ENCODE results near the gene CD3E.

The CD3E gene

DNA sequence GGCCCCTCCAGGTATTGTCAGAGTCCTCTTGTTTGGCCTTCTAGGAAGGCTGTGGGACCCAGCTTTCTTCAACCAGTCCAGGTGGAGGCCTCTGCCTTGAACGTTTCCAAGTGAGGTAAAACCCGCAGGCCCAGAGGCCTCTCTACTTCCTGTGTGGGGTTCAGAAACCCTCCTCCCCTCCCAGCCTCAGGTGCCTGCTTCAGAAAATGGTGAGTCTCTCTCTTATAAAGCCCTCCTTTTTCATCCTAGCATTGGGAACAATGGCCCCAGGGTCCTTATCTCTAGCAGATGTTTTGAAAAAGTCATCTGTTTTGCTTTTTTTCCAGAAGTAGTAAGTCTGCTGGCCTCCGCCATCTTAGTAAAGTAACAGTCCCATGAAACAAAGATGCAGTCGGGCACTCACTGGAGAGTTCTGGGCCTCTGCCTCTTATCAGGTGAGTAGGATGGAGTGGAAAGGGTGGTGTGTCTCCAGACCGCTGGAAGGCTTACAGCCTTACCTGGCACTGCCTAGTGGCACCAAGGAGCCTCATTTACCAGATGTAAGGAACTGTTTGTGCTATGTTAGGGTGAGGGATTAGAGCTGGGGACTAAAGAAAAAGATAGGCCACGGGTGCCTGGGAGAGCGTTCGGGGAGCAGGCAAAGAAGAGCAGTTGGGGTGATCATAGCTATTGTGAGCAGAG lies at the start of gene CD3E:
Gene CD3E (plus strand): TSS at position 163 of the 681 bp plus-strand sequence. CDS start 223 bp downstream, at position 386.
- H3K4me3 ChIP-seq (ENCODE audit: low read length): no peak within 1 kb of the TSS
- H3K36me3 ChIP-seq (ENCODE audit: control insufficient read depth, insufficient read depth, low read length, severe bottlenecking): no peaks in the 10 kb centered on the region
- peaks cover 37% of the 10 kb centered on the region for H3K27me3 ChIP-seq (replicated peaks; ENCODE audit: control insufficient read depth, insufficient read depth, low read length)
- no peaks in the 10 kb centered on the region for H3K4me1 ChIP-seq (ENCODE audit: control insufficient read depth, insufficient read depth, low read length)
- no peak for DNase-seq (ENCODE audit: low read depth)
- no peak within 1 kb of the TSS for H3K9ac ChIP-seq (ENCODE audit: low read length)
- H3K9me3 ChIP-seq (ENCODE audit: control insufficient read depth, low read length): no peaks in the 10 kb centered on the region

DNA sequence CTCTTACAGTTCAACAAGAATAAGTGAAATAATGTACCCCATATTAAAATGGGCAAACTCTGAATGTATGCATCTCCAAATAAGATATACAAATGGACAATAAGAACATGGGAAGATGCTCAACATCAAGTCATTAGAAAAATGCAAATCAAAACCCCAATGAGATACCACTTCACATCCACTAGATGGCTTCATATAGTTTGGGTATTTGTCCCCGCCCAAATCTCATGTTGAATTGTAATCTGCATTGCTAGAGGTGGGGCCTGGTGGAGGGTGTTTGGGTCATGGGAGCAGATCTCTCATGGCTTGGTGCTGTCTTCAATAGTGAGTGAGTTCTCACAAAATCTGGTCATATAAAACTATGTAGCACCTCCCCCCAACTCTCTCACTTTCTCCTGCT lies 46.1 kb upstream of the CD3E start:
- H3K4me3 ChIP-seq (ENCODE audit: low read length): no peak overlapping the region
- H3K9me3 ChIP-seq (ENCODE audit: control insufficient read depth, low read length): no peaks in the 10 kb centered on the region
- H3K27me3 ChIP-seq (replicated peaks; ENCODE audit: control insufficient read depth, insufficient read depth, low read length): peaks cover 47% of the 10 kb centered on the region
- no peaks in the 10 kb centered on the region for H3K36me3 ChIP-seq (ENCODE audit: control insufficient read depth, insufficient read depth, low read length, severe bottlenecking)
- H3K4me1 ChIP-seq (ENCODE audit: control insufficient read depth, insufficient read depth, low read length): no peaks in the 10 kb centered on the region
- DNase-seq (ENCODE audit: low read depth): no peak
- no peak overlapping the region for H3K9ac ChIP-seq (ENCODE audit: low read length)

GRCh38 chr11:118259138-118259537 lies 45.4 kb upstream of the CD3E start:
- H3K4me3 ChIP-seq (ENCODE audit: low read length): no peak overlapping the region
- H3K4me1 ChIP-seq (ENCODE audit: control insufficient read depth, insufficient read depth, low read length): peaks cover 5% of the 10 kb centered on the region
- no peak for DNase-seq (ENCODE audit: low read depth)
- no peaks in the 10 kb centered on the region for H3K36me3 ChIP-seq (ENCODE audit: control insufficient read depth, insufficient read depth, low read length, severe bottlenecking)
- H3K9ac ChIP-seq (ENCODE audit: low read length): no peak overlapping the region
- H3K27me3 ChIP-seq (replicated peaks; ENCODE audit: control insufficient read depth, insufficient read depth, low read length): peaks cover 54% of the 10 kb centered on the region
- H3K9me3 ChIP-seq (ENCODE audit: control insufficient read depth, low read length): no peaks in the 10 kb centered on the region

- Histone ChIP-seq H3K27me3 (replicated peaks; ENCODE audit: control insufficient read depth, insufficient read depth, low read length) (peaks cover 66% of the 10 kb centered on the region), H3K9me3 (ENCODE audit: control insufficient read depth, low read length) (no peaks in the 10 kb centered on the region), H3K4me3 (ENCODE audit: low read length) (no peak overlapping the region), H3K4me1 (ENCODE audit: control insufficient read depth, insufficient read depth, low read length) (peaks cover 8% of the 10 kb centered on the region), H3K36me3 (ENCODE audit: control insufficient read depth, insufficient read depth, low read length, severe bottlenecking) (no peaks in the 10 kb centered on the region), H3K9ac (ENCODE audit: low read length) (no peak overlapping the region)
- DNase-seq (ENCODE audit: low read depth): no peak
Measured at GRCh38 chr11:118260353-118260752, 44.2 kb upstream of the CD3E start.

DNA sequence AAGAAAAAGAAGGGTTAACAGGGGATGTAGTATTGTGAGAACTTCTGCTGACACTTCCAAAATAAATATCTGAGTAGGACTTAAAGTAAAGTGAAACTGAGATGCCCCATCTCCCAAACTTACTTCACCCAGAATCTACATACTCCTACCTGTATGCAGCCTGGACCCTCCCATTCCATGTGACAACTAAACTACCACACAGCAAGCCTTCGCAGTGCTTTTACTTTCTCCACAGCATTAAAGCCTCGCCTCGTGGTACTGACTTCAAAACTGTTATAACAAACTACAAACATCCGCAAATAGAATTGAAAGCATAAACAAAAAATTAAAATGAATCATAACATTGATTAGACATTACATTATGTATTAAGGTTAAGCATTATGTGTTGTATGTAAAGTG lies 41.4 kb upstream of the CD3E start:
- Histone ChIP-seq H3K36me3 (ENCODE audit: control insufficient read depth, insufficient read depth, low read length, severe bottlenecking) (no peaks in the 10 kb centered on the region), H3K27me3 (replicated peaks; ENCODE audit: control insufficient read depth, insufficient read depth, low read length) (peaks cover 77% of the 10 kb centered on the region), H3K4me1 (ENCODE audit: control insufficient read depth, insufficient read depth, low read length) (peaks cover 8% of the 10 kb centered on the region), H3K9me3 (ENCODE audit: control insufficient read depth, low read length) (no peaks in the 10 kb centered on the region), H3K9ac (ENCODE audit: low read length) (no peak overlapping the region), H3K4me3 (ENCODE audit: low read length) (no peak overlapping the region)
- DNase-seq (ENCODE audit: low read depth): no peak

- Histone ChIP-seq H3K9me3 (ENCODE audit: control insufficient read depth, low read length) (no peaks in the 10 kb centered on the region), H3K4me3 (ENCODE audit: low read length) (peak within 1 kb of the TSS; percentile 64), H3K4me1 (ENCODE audit: control insufficient read depth, insufficient read depth, low read length) (peaks cover 8% of the 10 kb centered on the region), H3K9ac (ENCODE audit: low read length) (no peak within 1 kb of the TSS), H3K27me3 (replicated peaks; ENCODE audit: control insufficient read depth, insufficient read depth, low read length) (peaks cover 84% of the 10 kb centered on the region), H3K36me3 (ENCODE audit: control insufficient read depth, insufficient read depth, low read length, severe bottlenecking) (no peaks in the 10 kb centered on the region)
- no peak for DNase-seq (ENCODE audit: low read depth)
Measured at GRCh38 chr11:118263695-118264568, 40.6 kb upstream of the CD3E start, which contains the start of gene MPZL2. TSS of gene MPZL2 (minus strand) at chr11:118264297. CDS start at chr11:118264153, 144 bp downstream.

GRCh38 chr11:118264569-118265465 lies 39.7 kb upstream of the CD3E start:
- Histone ChIP-seq H3K9me3 (ENCODE audit: control insufficient read depth, low read length) (no peaks in the 10 kb centered on the region), H3K9ac (ENCODE audit: low read length) (no peak overlapping the region), H3K4me1 (ENCODE audit: control insufficient read depth, insufficient read depth, low read length) (peaks cover 8% of the 10 kb centered on the region), H3K36me3 (ENCODE audit: control insufficient read depth, insufficient read depth, low read length, severe bottlenecking) (no peaks in the 10 kb centered on the region), H3K4me3 (ENCODE audit: low read length) (peak overlapping the region; percentile 64), H3K27me3 (replicated peaks; ENCODE audit: control insufficient read depth, insufficient read depth, low read length) (peaks cover 86% of the 10 kb centered on the region)
- no peak for DNase-seq (ENCODE audit: low read depth)

DNA sequence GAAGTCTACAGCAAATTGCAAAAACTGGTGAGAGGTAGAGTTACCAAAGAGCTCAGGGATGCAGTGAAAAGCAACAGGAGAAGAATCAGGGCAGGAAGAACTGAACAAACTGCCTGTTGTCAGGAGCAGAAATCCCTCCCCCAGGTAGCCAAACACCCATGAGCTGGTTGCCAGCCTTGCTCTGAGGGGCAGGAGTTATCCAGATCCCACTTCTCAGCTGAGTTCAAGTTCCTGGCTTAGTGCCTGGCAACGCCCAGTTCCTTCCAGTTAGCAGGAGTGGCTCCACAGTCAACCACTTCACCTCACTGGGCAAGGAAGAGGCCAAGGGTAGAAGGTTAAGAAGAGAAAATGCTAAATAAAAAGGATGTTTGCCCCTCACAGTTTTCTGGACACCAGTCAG lies 38.6 kb upstream of the CD3E start:
- Histone ChIP-seq H3K9me3 (ENCODE audit: control insufficient read depth, low read length) (no peaks in the 10 kb centered on the region), H3K9ac (ENCODE audit: low read length) (no peak overlapping the region), H3K36me3 (ENCODE audit: control insufficient read depth, insufficient read depth, low read length, severe bottlenecking) (no peaks in the 10 kb centered on the region), H3K4me1 (ENCODE audit: control insufficient read depth, insufficient read depth, low read length) (peaks cover 8% of the 10 kb centered on the region), H3K27me3 (replicated peaks; ENCODE audit: control insufficient read depth, insufficient read depth, low read length) (peaks cover 77% of the 10 kb centered on the region), H3K4me3 (ENCODE audit: low read length) (no peak overlapping the region)
- no peak for DNase-seq (ENCODE audit: low read depth)

DNA sequence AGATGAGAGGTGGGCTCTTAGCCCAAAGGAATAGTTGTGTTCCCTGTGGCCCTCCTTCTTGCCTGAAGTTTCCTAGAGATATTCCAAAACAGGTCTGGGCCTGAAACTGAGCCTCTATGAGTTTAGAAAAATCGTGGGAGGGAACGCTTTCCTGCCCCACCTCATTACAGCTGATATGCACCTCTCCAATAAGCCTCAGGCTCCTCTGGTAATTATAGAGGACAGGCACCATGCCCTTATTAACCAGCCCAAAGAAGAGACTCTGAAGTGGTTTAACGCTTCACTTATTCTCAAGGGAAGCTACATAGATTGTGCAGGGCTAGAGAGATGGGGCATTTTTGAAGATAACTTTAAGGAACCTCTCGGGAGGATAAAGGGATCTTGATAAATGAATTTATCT lies 37.0 kb upstream of the CD3E start:
- DNase-seq (ENCODE audit: low read depth): no peak
- Histone ChIP-seq H3K36me3 (ENCODE audit: control insufficient read depth, insufficient read depth, low read length, severe bottlenecking) (no peaks in the 10 kb centered on the region), H3K4me1 (ENCODE audit: control insufficient read depth, insufficient read depth, low read length) (peaks cover 8% of the 10 kb centered on the region), H3K27me3 (replicated peaks; ENCODE audit: control insufficient read depth, insufficient read depth, low read length) (peaks cover 70% of the 10 kb centered on the region), H3K4me3 (ENCODE audit: low read length) (no peak overlapping the region), H3K9ac (ENCODE audit: low read length) (no peak overlapping the region), H3K9me3 (ENCODE audit: control insufficient read depth, low read length) (no peaks in the 10 kb centered on the region)

DNA sequence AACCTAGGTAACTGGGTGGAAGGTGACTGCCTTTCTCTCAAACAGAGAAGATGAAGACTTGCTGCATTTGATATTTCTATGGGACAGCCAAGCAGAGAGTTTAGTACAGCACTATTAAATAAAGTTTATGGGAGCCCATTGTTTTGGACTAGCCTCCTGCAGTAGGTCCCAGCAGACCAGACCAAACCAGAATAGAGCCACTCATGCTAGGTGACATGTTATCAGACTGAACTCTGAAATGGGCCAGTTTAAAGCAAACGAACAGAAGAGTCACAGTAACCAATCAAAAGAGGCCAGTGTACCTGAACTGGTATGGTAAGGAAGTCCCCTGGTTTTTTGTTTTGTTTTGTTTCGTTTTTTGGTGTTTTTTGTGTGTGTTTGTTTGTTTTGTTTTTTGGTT lies 32.5 kb upstream of the CD3E start:
- no peak overlapping the region for H3K4me3 ChIP-seq (ENCODE audit: low read length)
- H3K36me3 ChIP-seq (ENCODE audit: control insufficient read depth, insufficient read depth, low read length, severe bottlenecking): no peaks in the 10 kb centered on the region
- H3K9ac ChIP-seq (ENCODE audit: low read length): no peak overlapping the region
- H3K4me1 ChIP-seq (ENCODE audit: control insufficient read depth, insufficient read depth, low read length): no peaks in the 10 kb centered on the region
- H3K27me3 ChIP-seq (replicated peaks; ENCODE audit: control insufficient read depth, insufficient read depth, low read length): peaks cover 43% of the 10 kb centered on the region
- DNase-seq (ENCODE audit: low read depth): no peak
- no peaks in the 10 kb centered on the region for H3K9me3 ChIP-seq (ENCODE audit: control insufficient read depth, low read length)

GRCh38 chr11:118274186-118274585 lies 30.3 kb upstream of the CD3E start:
- H3K9me3 ChIP-seq (ENCODE audit: control insufficient read depth, low read length): no peaks in the 10 kb centered on the region
- no peak overlapping the region for H3K9ac ChIP-seq (ENCODE audit: low read length)
- H3K4me1 ChIP-seq (ENCODE audit: control insufficient read depth, insufficient read depth, low read length): no peaks in the 10 kb centered on the region
- H3K4me3 ChIP-seq (ENCODE audit: low read length): no peak overlapping the region
- no peaks in the 10 kb centered on the region for H3K36me3 ChIP-seq (ENCODE audit: control insufficient read depth, insufficient read depth, low read length, severe bottlenecking)
- H3K27me3 ChIP-seq (replicated peaks; ENCODE audit: control insufficient read depth, insufficient read depth, low read length): peaks cover 29% of the 10 kb centered on the region
- no peak for DNase-seq (ENCODE audit: low read depth)
